Measurements from ENCODE around the gene MYO18A.

- TF ChIP-seq CTCF (IDR thresholded peaks at IDR 0.05; ENCODE audit: insufficient read depth, low read length), result no peak
- TF ChIP-seq POLR2AphosphoS5 (IDR thresholded peaks at IDR 0.05; ENCODE audit: low read depth), result no peak
- TF ChIP-seq GABPA (IDR thresholded peaks at IDR 0.05; ENCODE audit: low read depth), result no peak
These were observed 25.5 kb downstream of the MYO18A start for GRCh38 chr17:29154516-29155226.
